Nephron (organoid): ENCODE data around the gene ZNF785.

Experiments
- H3K27ac Mint-ChIP-seq, 3 experiments: 2 replicates each; pipeline ENCODE4 v1.8.0; 2020; ENCODE audit warnings: mixed read lengths in 3 of 3, mild to moderate bottlenecking in 2 of 3, moderate library complexity in 1 of 3
- H3K27me3 Mint-ChIP-seq: 2 replicates; pipeline ENCODE4 v1.8.0; 2021; ENCODE audit warnings: low read depth, mild to moderate bottlenecking, moderate library complexity, mixed read lengths
- H3K36me3 Mint-ChIP-seq: 2 replicates; pipeline ENCODE4 v1.8.0; 2020; ENCODE audit warnings: low read depth, mixed read lengths
- H3K4me1 Mint-ChIP-seq: 2 replicates; pipeline ENCODE4 v1.8.0; 2020; ENCODE audit warnings: mixed read lengths
- H3K4me3 Mint-ChIP-seq, 3 experiments: 2 replicates each; pipeline ENCODE4 v1.8.0; 2020; ENCODE audit warnings: mild to moderate bottlenecking in 3 of 3, mixed read lengths in 3 of 3, moderate library complexity in 2 of 3
- H3K9me3 Mint-ChIP-seq: 2 replicates; pipeline ENCODE4 v1.8.0; 2020; ENCODE audit warnings: mixed read lengths
- TF ChIP-seq, protein P1 (sequence below), 3 experiments: fragments of 200-600 bp; sonication (generic); IDR thresholded peaks; one replicate each; pipeline ENCODE4 v1.5.0; 2021; ENCODE audit warnings: antibody characterized with exemption in 3 of 3; ENCODE audit not compliant: unreplicated experiment in 3 of 3

ZNF785 gene

DNA sequence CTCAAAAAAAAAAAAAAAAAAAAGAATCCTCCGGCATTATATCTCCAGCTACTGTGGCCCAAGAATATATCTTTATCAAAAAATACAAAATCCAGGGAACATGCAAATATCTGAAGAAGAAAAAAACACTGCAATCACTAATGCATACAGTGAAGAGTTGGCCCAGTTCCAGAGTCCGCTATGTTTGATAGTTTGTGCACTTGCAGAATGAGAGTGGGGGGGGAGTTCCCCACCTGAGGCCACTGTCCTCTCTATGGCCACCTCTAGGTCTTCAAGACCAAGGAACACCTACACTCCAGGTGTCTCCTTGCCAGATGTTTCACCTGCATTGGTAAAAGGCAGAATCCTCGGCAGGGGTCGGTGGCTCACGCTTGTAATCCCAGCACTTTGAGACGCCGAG, 4.0 kb downstream of the ZNF785 start:
- H3K9me3 Mint-ChIP-seq = no peaks in the 10 kb centered on the region
- TF ChIP-seq, protein P1, sequence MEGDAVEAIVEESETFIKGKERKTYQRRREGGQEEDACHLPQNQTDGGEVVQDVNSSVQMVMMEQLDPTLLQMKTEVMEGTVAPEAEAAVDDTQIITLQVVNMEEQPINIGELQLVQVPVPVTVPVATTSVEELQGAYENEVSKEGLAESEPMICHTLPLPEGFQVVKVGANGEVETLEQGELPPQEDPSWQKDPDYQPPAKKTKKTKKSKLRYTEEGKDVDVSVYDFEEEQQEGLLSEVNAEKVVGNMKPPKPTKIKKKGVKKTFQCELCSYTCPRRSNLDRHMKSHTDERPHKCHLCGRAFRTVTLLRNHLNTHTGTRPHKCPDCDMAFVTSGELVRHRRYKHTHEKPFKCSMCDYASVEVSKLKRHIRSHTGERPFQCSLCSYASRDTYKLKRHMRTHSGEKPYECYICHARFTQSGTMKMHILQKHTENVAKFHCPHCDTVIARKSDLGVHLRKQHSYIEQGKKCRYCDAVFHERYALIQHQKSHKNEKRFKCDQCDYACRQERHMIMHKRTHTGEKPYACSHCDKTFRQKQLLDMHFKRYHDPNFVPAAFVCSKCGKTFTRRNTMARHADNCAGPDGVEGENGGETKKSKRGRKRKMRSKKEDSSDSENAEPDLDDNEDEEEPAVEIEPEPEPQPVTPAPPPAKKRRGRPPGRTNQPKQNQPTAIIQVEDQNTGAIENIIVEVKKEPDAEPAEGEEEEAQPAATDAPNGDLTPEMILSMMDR (IDR thresholded peaks at IDR 0.05; ENCODE audit: unreplicated experiment in 3 of 3) = no peak
- H3K27me3 Mint-ChIP-seq = no peaks in the 10 kb centered on the region

DNA sequence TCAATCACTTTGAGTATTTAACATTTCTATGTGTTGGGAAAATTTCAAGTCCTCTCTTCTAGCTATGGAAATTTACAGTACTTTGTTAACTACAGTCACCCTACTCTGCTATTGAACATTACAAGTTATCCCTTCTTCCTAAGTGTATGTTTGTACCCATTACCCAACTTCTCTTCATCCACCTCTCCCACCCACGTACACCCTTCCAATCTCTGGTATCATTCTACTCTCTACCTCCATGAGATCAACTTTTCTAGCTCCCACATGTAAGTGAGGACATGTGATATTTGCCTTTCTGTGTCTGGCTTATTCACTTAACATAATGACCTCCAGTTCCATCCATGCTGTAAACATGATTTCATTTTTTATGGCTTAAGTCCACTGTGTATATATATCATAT, 10.8 kb downstream of the ZNF785 start:
- no peaks in the 10 kb centered on the region for H3K27me3 Mint-ChIP-seq
- peak overlapping the region; percentile 5 to 26 (median 20) for H3K4me3 Mint-ChIP-seq
- H3K4me1 Mint-ChIP-seq = peaks cover 19% of the 10 kb centered on the region
- H3K9me3 Mint-ChIP-seq = no peaks in the 10 kb centered on the region
- H3K27ac Mint-ChIP-seq = no peak overlapping the region
- TF ChIP-seq, protein P1 (IDR thresholded peaks at IDR 0.05; ENCODE audit: unreplicated experiment in 3 of 3) = no peak
- peaks cover 5% of the 10 kb centered on the region for H3K36me3 Mint-ChIP-seq

More for the DNA sequence above, 4.0 kb downstream of the ZNF785 start:
- H3K27ac Mint-ChIP-seq = no peak overlapping the region
- peak overlapping the region in 2 of 3 experiments; percentile 11 to 34 for H3K4me3 Mint-ChIP-seq
- H3K4me1 Mint-ChIP-seq = peaks cover 11% of the 10 kb centered on the region
- peaks cover 21% of the 10 kb centered on the region for H3K36me3 Mint-ChIP-seq

DNA sequence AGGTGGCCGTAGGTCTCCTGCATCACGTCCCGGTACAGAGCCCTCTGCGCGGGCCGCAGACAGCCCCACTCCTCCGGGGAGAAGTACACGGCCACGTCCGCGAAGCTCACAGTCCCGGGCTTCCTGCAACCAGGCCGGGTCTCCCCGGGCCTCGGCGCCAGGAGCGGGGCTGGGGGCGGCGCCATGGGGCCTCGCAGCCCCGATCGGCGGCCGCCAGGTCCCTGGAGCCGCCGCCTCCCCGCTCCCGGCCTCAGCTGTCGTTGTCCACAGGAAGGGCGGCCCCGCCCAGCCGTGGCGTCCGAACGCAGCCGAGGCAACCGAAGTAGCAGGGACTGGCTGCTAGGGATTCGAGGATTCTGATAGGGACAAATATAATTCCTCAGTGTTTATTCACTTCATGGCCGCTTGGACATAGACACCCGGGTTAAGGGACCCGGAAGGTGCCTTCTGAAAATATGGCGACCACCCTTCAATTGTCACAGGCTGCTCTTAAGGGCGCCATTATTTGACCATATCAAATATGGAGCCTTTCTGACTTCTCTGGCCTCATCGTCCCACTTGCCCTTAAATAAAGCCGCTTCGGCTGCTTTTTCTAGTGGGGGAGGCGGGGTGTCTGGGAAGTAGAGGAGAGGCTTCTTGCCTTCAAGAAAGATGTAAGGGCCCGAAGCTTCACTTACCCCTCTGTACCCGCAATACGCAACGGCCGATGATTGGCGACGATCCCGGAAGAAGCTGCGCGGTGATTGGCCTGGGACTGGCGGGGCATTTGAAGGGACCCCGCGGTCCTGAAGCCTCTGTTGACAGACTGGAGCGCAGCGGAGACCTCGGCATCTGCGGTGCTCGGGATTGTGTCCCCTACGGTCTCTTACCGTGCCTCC, 13.8 kb downstream of the ZNF785 start, which contains the start of gene ZNF688:
TSS of gene ZNF688 (minus strand) at position 270 of the 878 bp plus-strand sequence. CDS start at position 185, 85 bp downstream.
- peak within 1 kb of the TSS; percentile 99 to 100 (median 100) for H3K27ac Mint-ChIP-seq
- no peaks in the 10 kb centered on the region for H3K9me3 Mint-ChIP-seq
- peak within 1 kb of the TSS; percentile 92 to 96 (median 94) for H3K4me3 Mint-ChIP-seq
- H3K27me3 Mint-ChIP-seq = peaks cover 2% of the 10 kb centered on the region
- peaks cover 19% of the 10 kb centered on the region for H3K4me1 Mint-ChIP-seq
- H3K36me3 Mint-ChIP-seq = no peaks in the 10 kb centered on the region
- TF ChIP-seq, protein P1 (IDR thresholded peaks at IDR 0.05; ENCODE audit: unreplicated experiment in 3 of 3) = no peak

DNA sequence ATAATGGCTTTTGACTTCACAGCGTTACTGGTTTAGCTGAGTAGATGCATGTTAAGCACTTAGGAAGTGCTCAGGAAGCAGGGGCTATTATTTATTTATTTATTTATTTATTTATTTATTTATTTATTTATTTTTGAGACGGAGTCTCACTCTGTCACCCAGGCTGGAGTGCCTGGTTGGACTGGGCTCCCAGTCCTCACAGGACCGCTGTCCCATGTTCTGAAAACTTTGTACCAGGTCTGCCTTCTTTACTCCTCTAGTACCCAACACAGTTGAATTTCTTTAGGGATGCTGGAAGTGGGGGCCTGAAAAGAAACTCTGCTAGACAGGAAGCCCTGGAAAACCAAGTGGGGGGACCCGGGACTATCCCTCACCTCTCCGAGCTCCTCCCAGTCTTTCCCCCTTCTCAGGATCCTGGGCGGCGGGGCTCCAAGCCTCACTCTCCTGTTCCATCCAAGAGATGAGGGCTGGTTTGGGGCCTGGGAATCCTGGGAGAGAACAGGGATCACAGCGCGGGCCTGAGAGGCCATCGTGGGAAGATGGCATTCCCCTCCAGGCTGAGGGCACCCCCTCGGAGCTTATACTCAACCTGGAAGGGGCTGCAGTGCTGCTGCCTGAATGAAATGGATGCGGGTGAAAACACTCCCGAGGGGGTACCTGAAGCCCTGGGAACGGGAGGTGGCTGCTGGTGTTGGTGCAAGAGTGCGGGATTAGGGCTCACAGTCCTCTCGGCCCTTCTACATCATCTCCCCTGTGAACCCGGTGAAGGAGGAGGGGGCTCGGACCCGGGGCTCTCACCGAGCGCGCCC, 14.7 kb downstream of the ZNF785 start:
- H3K9me3 Mint-ChIP-seq = no peaks in the 10 kb centered on the region
- peak overlapping the region; percentile 92 to 96 (median 94) for H3K4me3 Mint-ChIP-seq
- TF ChIP-seq, protein P1 (IDR thresholded peaks at IDR 0.05; ENCODE audit: unreplicated experiment in 3 of 3) = no peak
- peak overlapping the region; percentile 99 to 100 (median 100) for H3K27ac Mint-ChIP-seq
- H3K4me1 Mint-ChIP-seq = peaks cover 19% of the 10 kb centered on the region
- H3K36me3 Mint-ChIP-seq = no peaks in the 10 kb centered on the region
- peaks cover 5% of the 10 kb centered on the region for H3K27me3 Mint-ChIP-seq

DNA sequence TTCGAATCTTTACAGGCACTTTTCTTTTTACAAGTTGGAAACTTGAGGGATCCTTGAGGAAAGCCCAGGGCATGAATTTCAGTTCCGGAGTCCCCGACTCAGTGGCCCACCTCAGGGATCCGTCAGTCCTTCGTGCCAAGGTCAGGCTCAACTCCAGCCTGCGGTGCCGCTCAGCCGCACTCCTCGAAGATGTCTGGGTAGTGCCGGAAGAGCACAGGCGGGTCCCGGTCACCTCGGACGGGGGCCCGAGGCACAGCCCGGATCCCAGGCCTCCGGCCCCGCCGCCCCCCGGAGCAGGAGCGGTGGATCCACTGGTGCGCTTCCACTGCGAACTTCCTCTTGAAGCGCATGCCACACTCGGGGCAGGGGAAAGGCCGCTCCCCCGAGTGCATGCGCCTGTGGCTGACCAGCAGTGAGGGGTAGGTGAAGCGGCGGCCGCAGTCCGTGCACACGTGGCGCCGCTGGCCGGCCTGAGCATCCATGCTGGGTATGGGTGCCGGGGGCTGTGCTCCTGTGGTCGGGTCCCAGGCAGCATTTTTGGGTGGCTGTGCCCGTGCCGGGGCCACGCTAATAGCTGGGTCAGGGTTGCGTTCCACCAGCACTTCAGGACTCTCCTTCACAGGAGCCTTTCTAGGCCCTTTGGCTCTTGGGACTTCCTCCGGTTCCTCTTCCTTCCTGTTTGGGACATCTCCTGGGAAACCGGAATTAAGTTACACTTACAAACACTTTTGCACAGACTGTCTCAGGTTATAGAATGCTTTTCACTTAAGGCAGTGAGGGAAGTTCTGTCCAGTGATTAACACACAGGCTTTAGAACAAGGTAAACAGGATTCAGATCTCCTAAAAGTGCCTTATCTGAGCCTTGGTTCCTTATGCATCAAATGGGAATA, 15.5 kb downstream of the ZNF785 start:
- peaks cover 19% of the 10 kb centered on the region for H3K4me1 Mint-ChIP-seq
- H3K4me3 Mint-ChIP-seq = peak overlapping the region; percentile 92 to 96 (median 94)
- peaks cover 5% of the 10 kb centered on the region for H3K27me3 Mint-ChIP-seq
- TF ChIP-seq, protein P1 (IDR thresholded peaks at IDR 0.05; ENCODE audit: unreplicated experiment in 3 of 3) = no peak
- peak overlapping the region; percentile 99 to 100 (median 100) for H3K27ac Mint-ChIP-seq
- H3K9me3 Mint-ChIP-seq = no peaks in the 10 kb centered on the region
- H3K36me3 Mint-ChIP-seq = no peaks in the 10 kb centered on the region
